Vagina (tissue), 2 donors: ENCODE data around the gene FANCE. TPM values are rescaled to one million over a fixed set of nuclear protein-coding genes. Genes with fewer than 3 reads are reported as not detected.

Experiments
- DNase-seq, 2 donors: peaks; one replicate each; pipeline ENCODE4 v3.0.0-alpha.2; 2017; ENCODE audit errors: extremely low spot score in 2 of 2
- H3K27ac ChIP-seq: fragments of 200-600 bp; sonication (generic); one replicate; pipeline ENCODE4 v1.5.1; 2019
- H3K27me3 ChIP-seq: fragments of 200-600 bp; sonication (generic); one replicate; pipeline ENCODE4 v1.5.1; 2019
- H3K36me3 ChIP-seq, 2 donors: fragments of 200-600 bp; sonication (generic); one replicate each; pipeline ENCODE4 v1.5.1; 2017 to 2019
- H3K4me1 ChIP-seq: fragments of 200-600 bp; sonication (generic); one replicate; pipeline ENCODE4 v1.5.1; 2019
- H3K4me3 ChIP-seq, 2 donors: fragments of 200-600 bp; sonication (generic); 1 replicate in 1 of 2; 2 replicates in 1 of 2; pipeline ENCODE4 v1.5.1; 2016 to 2019
- H3K9me3 ChIP-seq: fragments of 200-600 bp; sonication (generic); one replicate; pipeline ENCODE4 v1.5.1; 2019
- POLR2A ChIP-seq, 2 donors: fragments of 450-650 bp; IDR thresholded peaks; one replicate each; pipeline ENCODE4 v1.6.1; 2017; ENCODE audit warnings: antibody characterized with exemption in 2 of 2, mild to moderate bottlenecking in 2 of 2, moderate library complexity in 2 of 2
- POLR2AphosphoS5 ChIP-seq, 2 donors: sonication (generic); formaldehyde crosslinking; IDR thresholded peaks; one replicate each; pipeline ENCODE4 v1.9.0; 2017; ENCODE audit warnings: antibody characterized with exemption in 2 of 2, mild to moderate bottlenecking in 2 of 2, low read depth in 1 of 2; ENCODE audit not compliant: insufficient read depth in 1 of 2
- intact Hi-C: fragments of 100-400 bp; cut with DNase I; formaldehyde crosslinking; loops from one replicate; pipeline ENCODE4 v1.15.1; 2023
- total RNA-seq: library from RNA; depleted of rRNA; stranded (reverse); fragments of >200 nt; gene quantifications from one replicate; pipeline ENCODE4 v1.2.3, GENCODE V29; 2016
- TF ChIP-seq, protein P1 (sequence below), 3 experiments: fragments of 450-650 bp in 2 of 3; fragments of 200-600 bp in 1 of 3; sonication (generic) in 1 of 3; IDR thresholded peaks; one replicate each; pipeline ENCODE4 v1.5.1; 2017 to 2019; ENCODE audit warnings: antibody characterized with exemption in 3 of 3, mild to moderate bottlenecking in 2 of 3, moderate library complexity in 2 of 3

Gene FANCE
- total RNA-seq, 1 donor from 2014 or later = 10.1 TPM

- no peaks in the 10 kb centered on the region for H3K9me3 ChIP-seq
- no peak overlapping the region for H3K27ac ChIP-seq
- intact Hi-C loops = no loop called here
- DNase-seq = no peak
- no peaks in the 10 kb centered on the region for H3K36me3 ChIP-seq
- no peaks in the 10 kb centered on the region for H3K4me1 ChIP-seq
- TF ChIP-seq, protein P1, sequence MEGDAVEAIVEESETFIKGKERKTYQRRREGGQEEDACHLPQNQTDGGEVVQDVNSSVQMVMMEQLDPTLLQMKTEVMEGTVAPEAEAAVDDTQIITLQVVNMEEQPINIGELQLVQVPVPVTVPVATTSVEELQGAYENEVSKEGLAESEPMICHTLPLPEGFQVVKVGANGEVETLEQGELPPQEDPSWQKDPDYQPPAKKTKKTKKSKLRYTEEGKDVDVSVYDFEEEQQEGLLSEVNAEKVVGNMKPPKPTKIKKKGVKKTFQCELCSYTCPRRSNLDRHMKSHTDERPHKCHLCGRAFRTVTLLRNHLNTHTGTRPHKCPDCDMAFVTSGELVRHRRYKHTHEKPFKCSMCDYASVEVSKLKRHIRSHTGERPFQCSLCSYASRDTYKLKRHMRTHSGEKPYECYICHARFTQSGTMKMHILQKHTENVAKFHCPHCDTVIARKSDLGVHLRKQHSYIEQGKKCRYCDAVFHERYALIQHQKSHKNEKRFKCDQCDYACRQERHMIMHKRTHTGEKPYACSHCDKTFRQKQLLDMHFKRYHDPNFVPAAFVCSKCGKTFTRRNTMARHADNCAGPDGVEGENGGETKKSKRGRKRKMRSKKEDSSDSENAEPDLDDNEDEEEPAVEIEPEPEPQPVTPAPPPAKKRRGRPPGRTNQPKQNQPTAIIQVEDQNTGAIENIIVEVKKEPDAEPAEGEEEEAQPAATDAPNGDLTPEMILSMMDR (IDR thresholded peaks at IDR 0.05) = no peak
- TF ChIP-seq POLR2A (IDR thresholded peaks at IDR 0.05) (no peak), POLR2AphosphoS5 (IDR thresholded peaks at IDR 0.05; ENCODE audit: insufficient read depth in 1 of 2, low read depth in 1 of 2) (no peak)
- H3K4me3 ChIP-seq = no peak overlapping the region
- H3K27me3 ChIP-seq = no peaks in the 10 kb centered on the region
Observed at GRCh38 chr6:35445691-35446090, 6.4 kb upstream of the FANCE start.

- H3K27ac ChIP-seq = no peak overlapping the region
- no peaks in the 10 kb centered on the region for H3K36me3 ChIP-seq
- H3K4me3 ChIP-seq = no peak overlapping the region
- H3K4me1 ChIP-seq = peaks cover 16% of the 10 kb centered on the region
- H3K9me3 ChIP-seq = no peaks in the 10 kb centered on the region
- DNase-seq = no peak
- H3K27me3 ChIP-seq = no peaks in the 10 kb centered on the region
- TF ChIP-seq POLR2A (IDR thresholded peaks at IDR 0.05) (no peak), POLR2AphosphoS5 (IDR thresholded peaks at IDR 0.05; ENCODE audit: insufficient read depth in 1 of 2, low read depth in 1 of 2) (no peak)
- TF ChIP-seq, protein P1 (IDR thresholded peaks at IDR 0.05) = no peak
- intact Hi-C loops = no loop called here
Observed at GRCh38 chr6:35448191-35448590, 3.9 kb upstream of the FANCE start.

DNA sequence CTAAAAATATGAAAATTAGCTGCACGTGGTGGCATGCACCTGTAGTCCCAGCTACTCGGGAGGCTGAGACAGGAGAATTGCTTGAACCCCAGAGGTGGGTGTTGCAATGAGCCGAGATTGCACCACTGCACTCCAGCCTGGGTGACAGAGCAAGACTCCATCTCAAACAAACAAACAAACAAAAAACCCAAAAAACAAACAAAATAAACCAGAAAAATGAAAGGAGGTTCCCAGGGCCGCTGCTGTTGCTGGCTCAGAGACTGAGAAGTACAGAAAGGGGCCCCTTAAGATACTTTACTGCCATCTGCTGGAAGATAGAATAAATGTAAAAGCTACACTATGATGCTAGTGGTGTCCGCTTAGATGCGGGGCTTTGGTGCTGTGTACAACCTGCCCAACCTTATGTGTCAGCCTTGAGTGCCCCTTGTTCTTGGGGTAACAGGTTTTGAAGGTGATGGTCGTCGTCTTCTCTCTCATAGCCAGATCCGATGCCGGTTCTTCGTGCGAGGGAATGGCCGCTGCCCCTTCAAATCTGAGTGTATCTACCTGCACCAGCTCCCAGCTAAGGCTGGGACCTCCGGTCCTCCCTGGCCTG is 2.8 kb upstream of the FANCE start:
- no peak overlapping the region for H3K27ac ChIP-seq
- H3K4me3 ChIP-seq = no peak overlapping the region
- TF ChIP-seq POLR2AphosphoS5 (IDR thresholded peaks at IDR 0.05; ENCODE audit: insufficient read depth in 1 of 2, low read depth in 1 of 2) (peak in 1 of 2 donors; percentile 65), POLR2A (IDR thresholded peaks at IDR 0.05) (no peak)
- TF ChIP-seq, protein P1 (IDR thresholded peaks at IDR 0.05) = peak; percentile 31 to 53 (median 44)
- H3K27me3 ChIP-seq = no peaks in the 10 kb centered on the region
- peaks cover 26% of the 10 kb centered on the region for H3K4me1 ChIP-seq
- intact Hi-C loops = no loop called here
- no peaks in the 10 kb centered on the region for H3K36me3 ChIP-seq
- DNase-seq = no peak
- no peaks in the 10 kb centered on the region for H3K9me3 ChIP-seq

- Histone ChIP-seq H3K27ac (peak overlapping the region; percentile 84), H3K27me3 (no peaks in the 10 kb centered on the region), H3K4me3 (peak overlapping the region; percentile 62 to 77), H3K9me3 (no peaks in the 10 kb centered on the region), H3K36me3 (peaks cover 0 to 3% of the 10 kb centered on the region in 2 donors), H3K4me1 (peaks cover 39% of the 10 kb centered on the region)
- TF ChIP-seq, protein P1 (IDR thresholded peaks at IDR 0.05) = no peak
- no peak for TF ChIP-seq POLR2A (IDR thresholded peaks at IDR 0.05)
- no peak for TF ChIP-seq POLR2AphosphoS5 (IDR thresholded peaks at IDR 0.05; ENCODE audit: insufficient read depth in 1 of 2, low read depth in 1 of 2)
- no peak for DNase-seq
- intact Hi-C loops = loop anchor here (5.0 kb wide), 1 partner anchor 109 kb away; the partner anchor contains the start of gene PPARD
Observed at GRCh38 chr6:35451354-35452182, 570 bp upstream of the FANCE start.
